GM18505 (cell line): ENCODE measurements around the gene RUSF1.
"Not testable (repeated sequence)": the region's sequence is repeated elsewhere in the genome, so short reads cannot be mapped to it uniquely, and the experiment has no call there.

Source experiments
- ATAC-seq: cut with Tn5 transposase; IDR thresholded peaks from one replicate; pipeline ENCODE4 v1.9.1; 2021; ENCODE audit not compliant: unreplicated experiment
- POLR2A ChIP-seq: IDR thresholded peaks from 4 replicates; pipeline ENCODE4 v1.6.1; 2011; ENCODE audit warnings: borderline replicate concordance; ENCODE audit not compliant: insufficient read depth, insufficient read length; ENCODE audit errors: extremely low read depth

The RUSF1 gene

GRCh38 chr16:31507929-31508705, at the start of gene RUSF1:
TSS of gene RUSF1 (minus strand) at chr16:31508391. CDS start at chr16:31508373, 18 bp downstream.
- TF ChIP-seq POLR2A, result peak; percentile 91
- ATAC-seq, result peak; percentile 85

DNA sequence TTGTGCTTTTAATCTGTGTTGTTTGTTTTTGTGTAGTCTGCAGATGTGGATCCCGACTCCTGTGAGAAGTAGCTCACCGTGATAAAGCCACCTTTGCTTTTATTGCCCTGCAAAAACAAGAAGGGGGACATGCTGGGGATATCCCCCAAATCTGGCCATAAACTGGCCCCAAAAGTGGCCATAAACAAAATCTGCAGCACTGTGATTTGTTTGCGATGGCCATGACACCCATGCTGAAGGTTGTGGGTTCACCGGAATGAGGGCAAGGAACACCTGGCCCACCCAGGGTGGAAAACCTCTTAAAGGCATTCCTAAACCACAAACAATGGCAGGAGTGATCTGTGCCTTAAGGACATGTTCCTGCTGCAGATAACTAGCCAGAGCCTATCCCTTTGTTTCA, 34.6 kb upstream of the RUSF1 start:
- no peak for ATAC-seq
- no peak for TF ChIP-seq POLR2A

GRCh38 chr16:31539762-31540161, 31.6 kb upstream of the RUSF1 start:
- ATAC-seq, result not testable (repeated sequence)

- ATAC-seq, result not testable (repeated sequence)
Observed at GRCh38 chr16:31538243-31538598, 30.0 kb upstream of the RUSF1 start.

DNA sequence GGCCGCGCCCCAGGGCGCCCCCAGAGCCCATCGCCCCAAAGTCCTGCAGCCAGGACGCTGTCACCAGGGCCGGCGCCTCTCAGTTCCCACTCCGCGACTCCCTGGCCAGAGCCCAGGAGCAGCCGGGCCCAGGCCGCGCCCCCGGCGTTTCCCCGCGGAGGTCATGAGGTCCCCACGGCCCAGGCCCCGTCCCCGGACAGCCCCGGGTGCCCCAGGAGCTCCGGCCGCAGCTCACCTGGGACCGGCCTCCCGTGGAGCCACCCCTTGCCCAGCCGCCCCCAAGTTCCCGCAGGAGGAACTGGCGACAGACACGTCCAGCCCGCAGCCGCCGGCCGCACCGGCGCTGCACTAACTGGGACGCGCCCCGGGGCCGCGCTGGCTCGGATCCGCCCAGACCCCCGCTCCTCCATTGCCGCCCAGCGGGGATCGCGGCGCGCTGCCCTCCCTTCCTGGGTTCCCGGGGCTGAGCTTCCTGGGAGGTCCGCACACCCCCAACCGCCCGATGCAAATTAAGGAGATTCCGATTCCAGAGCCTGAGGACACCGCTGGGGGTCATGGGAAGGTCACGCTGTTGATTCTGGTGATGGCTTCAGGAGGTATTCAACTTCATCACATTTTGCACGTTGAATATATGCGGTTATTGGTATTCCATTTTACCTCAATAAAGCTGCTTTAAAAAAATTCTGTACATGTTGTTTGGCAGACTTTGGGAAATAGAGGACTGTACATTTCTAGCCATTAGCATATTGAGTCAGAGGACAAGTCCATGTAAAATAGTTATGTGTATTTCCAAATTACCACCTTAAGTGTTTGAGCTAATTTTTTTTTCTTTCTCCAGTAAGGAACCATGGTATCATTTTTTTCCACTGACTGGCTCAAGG, 29.4 kb upstream of the RUSF1 start:
- TF ChIP-seq POLR2A, result no peak
- ATAC-seq, result no peak

- no peak for TF ChIP-seq POLR2A
- no peak for ATAC-seq
Observed at GRCh38 chr16:31536804-31537361, 28.7 kb upstream of the RUSF1 start.

DNA sequence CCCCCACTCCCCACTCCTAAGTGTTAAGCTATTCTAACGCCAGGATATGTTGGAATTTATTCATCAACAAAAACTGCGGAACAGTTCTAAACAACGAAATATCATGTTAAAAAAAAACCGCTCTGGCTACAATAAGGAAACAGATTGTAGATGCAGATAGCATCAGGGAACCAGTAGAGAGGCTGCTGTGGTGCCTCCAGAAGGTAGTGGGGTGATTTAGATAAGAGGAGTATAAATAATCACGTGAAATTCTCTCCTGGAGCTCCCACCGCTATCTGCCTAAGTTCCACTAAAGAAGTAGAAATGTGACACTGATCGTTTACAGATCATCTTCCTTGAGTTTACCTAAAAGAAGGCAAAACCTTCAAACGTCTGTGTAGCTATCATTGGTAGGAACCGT, 27.5 kb upstream of the RUSF1 start:
- no peak for ATAC-seq
- TF ChIP-seq POLR2A, result no peak

GRCh38 chr16:31532896-31533295, 24.7 kb upstream of the RUSF1 start:
- TF ChIP-seq POLR2A, result no peak
- no peak for ATAC-seq

GRCh38 chr16:31532120-31532519, 23.9 kb upstream of the RUSF1 start:
- no peak for TF ChIP-seq POLR2A
- no peak for ATAC-seq

- ATAC-seq, result no peak
Observed at GRCh38 chr16:31531096-31531495, 22.9 kb upstream of the RUSF1 start.

DNA sequence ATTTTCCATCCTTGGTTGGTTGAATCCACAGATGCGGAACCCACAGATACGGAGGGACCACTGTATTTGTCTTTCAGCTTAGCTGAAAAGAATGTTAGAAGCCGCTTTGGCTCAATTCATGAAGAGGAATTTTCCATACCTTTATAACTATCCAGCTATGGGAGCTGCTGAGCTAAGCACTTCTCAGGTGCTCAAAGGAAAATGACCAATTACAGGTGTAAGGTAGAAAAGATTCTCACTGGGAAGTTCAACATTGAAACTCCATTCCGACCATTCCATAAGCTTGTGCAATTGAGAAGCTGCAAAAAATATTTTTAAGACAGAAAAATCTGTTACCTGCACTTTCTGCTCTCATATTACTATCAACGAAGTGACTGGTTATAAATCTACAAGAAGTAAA, 22.2 kb upstream of the RUSF1 start:
- ATAC-seq, result no peak
- no peak for TF ChIP-seq POLR2A

More at GRCh38 chr16:31531096-31531495, 22.9 kb upstream of the RUSF1 start:
- no peak for TF ChIP-seq POLR2A

GRCh38 chr16:31529937-31530312, 21.7 kb upstream of the RUSF1 start:
- no peak for TF ChIP-seq POLR2A
- no peak for ATAC-seq

- no peak for ATAC-seq
- TF ChIP-seq POLR2A, result no peak
Observed at GRCh38 chr16:31529108-31529936, 21.1 kb upstream of the RUSF1 start.
